Raji (cell line): ENCODE results near the gene TNS1.

Source experiments
- POLR2A ChIP-seq: IDR thresholded peaks from 2 replicates; pipeline ENCODE4 v1.6.1; 2011; ENCODE audit warnings: low read depth, low read length, control low read depth; ENCODE audit not compliant: insufficient read depth

The TNS1 gene

GRCh38 chr2:217933617-217933993 lies 69.2 kb downstream of the TNS1 start:
- TF ChIP-seq POLR2A: no peak

- TF ChIP-seq POLR2A: no peak
These were observed 69.8 kb downstream of the TNS1 start for GRCh38 chr2:217932803-217933616.

DNA sequence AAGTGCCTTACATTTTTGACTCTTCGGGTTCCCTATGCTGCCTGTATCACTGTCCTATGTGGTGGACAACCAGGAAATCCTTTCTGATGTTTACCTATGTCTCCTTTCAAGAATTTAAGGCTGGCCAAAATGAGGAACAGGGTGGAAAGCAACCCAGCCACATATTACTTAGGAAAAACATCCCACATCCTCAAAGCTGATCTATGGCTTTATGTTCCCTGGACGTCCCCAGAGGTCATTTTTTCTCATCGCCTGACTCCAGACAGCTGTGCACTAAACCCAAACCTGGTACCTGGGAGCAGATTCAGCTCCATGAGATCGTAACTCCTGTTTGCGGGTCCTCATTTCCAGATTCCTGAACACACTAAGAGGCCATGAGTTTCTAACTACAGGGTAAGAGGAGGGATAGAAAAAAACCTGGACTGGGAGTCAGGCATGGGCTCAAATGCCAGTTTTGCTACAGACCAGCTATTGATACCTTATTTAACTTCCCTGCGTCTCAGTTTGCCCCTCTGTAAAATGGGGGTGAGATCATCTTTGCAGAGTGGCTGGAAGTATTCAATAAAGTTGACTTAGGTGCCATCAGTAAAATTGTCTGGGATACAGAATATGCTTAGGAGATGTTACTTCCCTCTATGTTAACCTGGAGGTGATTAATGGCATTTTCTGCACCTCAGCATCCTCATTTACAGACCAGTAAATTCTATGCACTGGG lies 70.8 kb downstream of the TNS1 start:
- TF ChIP-seq POLR2A: no peak

GRCh38 chr2:217930761-217931563 lies 71.8 kb downstream of the TNS1 start:
- TF ChIP-seq POLR2A: no peak

DNA sequence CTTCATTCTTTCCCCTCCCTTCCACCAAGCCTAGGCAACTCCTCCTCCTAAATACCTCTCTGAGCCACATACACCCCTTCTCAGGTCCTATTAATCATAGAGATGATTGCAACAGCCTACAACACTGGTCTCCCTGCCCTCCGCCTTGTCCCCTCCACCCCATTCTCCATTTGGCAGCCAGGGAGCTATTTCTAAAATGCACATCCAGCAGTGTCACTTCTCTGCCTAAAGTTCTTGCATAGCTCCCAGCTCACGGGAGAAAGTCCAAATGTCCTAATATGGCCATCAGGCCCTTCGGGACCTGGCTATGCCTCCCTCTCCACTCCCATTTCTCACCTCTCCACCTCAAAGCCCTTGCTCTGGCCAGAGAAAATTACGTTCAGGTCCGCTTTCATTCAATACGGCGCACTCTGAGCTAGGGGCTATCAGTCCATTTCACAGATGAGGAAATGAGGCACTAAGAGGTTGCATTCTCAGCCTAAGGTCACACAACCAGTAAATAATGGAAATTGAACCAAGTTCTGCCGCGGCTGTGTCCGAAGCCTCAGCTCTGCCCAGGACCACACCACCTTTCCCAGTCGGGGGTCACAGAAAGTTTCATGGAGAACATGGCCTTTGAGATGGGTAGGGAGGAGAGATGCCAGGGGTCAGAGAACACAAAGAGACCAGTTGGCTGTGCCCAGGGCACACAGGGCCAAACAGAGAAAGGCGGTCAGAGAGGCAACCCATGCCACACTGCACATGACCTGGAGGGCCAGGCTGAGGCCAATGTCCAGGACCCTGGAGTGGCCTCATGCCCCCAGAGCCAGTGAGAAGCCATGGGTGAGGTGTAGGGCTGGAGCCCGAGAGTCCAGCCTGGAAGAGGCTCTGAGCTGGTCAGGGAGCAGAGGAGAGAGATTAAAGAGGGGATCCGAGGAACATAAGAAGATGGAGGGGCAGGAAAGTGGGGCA lies 72.8 kb downstream of the TNS1 start:
- TF ChIP-seq POLR2A: no peak

DNA sequence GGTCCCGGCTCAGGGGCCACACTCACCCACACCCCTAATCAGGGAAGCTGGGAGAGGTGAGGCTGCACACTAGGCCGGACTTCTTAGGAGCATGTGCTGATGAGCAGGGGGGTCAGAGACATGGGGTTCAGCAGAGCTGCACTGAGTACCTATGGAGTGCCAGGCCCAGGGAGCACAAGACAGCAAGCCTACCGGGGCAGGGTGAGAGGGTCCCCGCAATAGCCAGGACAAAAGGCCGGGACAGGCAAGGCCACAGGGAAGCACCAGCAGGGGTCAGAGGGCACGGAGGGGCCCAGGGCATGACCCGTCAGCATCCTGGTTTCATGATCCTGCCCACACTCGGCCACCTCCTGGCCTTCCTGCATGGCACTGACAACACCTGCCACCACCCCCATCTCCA lies 73.5 kb downstream of the TNS1 start:
- TF ChIP-seq POLR2A: no peak

GRCh38 chr2:217928324-217929181 lies 74.2 kb downstream of the TNS1 start:
- no peak for TF ChIP-seq POLR2A

- no peak for TF ChIP-seq POLR2A
These were observed 75.0 kb downstream of the TNS1 start for GRCh38 chr2:217927601-217928323.

- TF ChIP-seq POLR2A: no peak
These were observed 76.0 kb downstream of the TNS1 start for GRCh38 chr2:217926801-217927200.

DNA sequence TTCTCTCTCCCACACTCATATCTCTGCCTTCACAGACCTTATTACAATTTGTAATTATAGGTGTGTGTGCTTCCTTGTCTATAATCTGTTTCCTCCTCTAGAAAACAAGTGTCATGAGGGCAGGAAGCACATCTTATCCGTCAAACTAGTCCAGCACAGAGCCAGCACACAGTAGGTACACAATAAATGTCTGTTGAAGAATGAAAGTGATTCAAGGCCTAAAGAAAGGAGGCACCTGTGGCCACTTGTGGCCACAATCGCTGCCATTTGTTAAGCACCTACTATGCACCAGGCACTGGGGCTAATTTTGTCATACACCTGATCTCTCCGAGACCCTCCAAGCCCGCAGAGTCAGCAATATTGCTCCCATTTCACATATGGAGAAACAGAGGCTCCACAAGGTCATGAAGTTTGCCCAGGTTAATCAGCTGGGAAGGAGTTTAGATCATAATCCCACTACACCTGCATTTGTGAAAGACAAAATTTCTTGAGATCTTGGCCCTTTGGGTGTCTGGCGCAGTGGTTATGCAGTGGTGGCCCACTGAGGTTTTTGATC lies 78.4 kb downstream of the TNS1 start:
- TF ChIP-seq POLR2A: no peak

GRCh38 chr2:217923007-217923686 lies 79.6 kb downstream of the TNS1 start:
- TF ChIP-seq POLR2A: no peak
